PC-3 (cell line): ENCODE measurements around the gene ROBO2.

Experiments
- CTCF ChIP-seq: fragments of 300-600 bp; sonication (generic); conservative IDR thresholded peaks from 2 replicates; pipeline ENCODE4 v1.5.1; 2017; ENCODE audit warnings: antibody characterized with exemption, low read depth, mild to moderate bottlenecking, low read length
- EZH2 ChIP-seq: fragments of 300-600 bp; sonication (generic); IDR thresholded peaks from one replicate; pipeline ENCODE4 v1.6.1; 2017; ENCODE audit warnings: antibody characterized with exemption, mild to moderate bottlenecking, low read length; ENCODE audit not compliant: unreplicated experiment

- TF ChIP-seq EZH2 (no peak), CTCF (no peak)
Measured at GRCh38 chr3:77693147-77693546, 653.2 kb downstream of the ROBO2 start.
